Activated CD4-positive, alpha-beta T cell treated with anti-CD3 and anti-CD28 coated beads, Interleukin-2, amount 50 U/mL, for 4 hours (primary cell): ENCODE measurements around the gene GHSR.

Experiments
- DNase-seq, 2 experiments: peaks; one replicate each; pipeline ENCODE4 v3.0.0-alpha.2; 2020

The GHSR gene

DNA sequence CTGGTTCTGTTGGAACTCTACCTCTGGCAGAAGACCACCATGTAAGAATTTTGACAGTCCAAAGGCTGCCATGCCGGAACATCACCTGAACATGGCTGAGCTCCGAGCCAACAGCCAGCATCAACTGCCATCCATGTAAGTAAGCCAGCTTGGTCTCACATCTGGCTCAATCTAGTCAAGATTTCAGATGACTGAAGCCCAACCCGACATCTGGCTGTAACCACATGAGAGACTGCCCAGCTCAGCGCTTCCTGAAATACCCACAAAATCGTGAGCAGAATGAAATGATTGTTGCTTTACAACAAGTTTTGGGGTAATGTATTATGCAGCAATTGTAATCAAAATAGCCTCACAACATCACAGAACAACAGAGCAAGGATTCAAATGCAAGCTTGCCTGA, 32.9 kb downstream of the GHSR start:
- no peak for DNase-seq

DNA sequence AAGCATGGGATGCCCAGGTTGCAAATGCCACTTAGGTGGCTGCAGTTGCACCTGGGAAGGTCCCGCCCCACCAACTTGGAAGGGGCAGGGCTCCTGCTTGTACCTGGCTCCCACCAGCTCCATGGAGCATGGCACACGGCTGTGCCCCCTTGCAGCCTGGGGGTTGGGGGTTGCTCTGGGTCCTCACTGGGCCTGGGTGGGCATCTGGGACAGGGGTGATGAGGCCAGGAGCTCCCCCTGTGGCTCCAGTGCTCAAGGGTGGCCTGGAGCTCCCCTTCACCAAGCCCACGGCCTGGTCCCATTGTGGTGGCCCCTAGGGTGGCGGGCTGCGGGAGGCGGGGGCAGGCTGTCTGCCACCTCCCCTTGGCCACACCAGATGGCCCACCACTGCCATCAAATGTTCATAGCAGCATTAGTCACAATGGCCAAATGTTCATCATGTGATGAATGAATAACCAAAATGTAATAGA, 36.7 kb downstream of the GHSR start:
- no peak for DNase-seq

DNA sequence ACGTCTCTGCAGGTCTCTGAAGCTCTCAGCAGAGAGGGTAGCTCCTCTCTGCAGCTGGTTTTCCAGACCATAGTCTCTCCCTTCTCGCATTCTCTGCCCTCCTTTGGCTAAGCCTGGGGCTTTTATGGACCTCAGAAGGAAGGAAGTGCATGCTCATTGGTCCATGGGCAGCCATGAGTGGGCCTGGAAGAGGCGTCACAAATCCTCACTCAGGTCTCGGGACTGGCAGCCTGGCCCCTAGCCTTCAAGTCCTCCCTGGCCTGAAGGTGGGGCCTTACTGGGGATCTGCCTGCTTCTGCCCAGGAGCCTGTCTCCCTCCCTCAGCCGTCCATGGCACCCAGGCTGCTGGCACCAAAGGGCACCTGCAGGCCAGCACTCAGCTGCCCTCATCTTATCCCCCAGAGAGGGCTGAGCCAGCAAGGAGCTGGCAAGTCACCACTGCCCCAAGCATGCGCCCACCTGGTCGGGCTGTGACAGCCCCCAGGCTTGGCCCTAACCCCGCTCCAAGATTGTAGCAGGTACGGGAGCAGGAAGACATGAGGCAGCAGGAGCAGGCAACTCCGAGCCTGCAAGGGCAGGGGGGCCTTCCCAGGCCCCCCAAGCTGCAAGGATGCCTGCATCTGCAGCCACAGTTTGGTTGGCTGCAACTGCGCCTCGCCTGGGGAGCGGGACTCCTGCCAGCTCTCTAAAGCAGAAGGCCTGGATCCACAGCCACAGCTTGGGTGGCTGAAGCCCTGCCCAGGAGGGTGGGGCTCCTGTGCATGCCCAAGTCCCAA, 37.4 kb downstream of the GHSR start:
- no peak for DNase-seq

DNA sequence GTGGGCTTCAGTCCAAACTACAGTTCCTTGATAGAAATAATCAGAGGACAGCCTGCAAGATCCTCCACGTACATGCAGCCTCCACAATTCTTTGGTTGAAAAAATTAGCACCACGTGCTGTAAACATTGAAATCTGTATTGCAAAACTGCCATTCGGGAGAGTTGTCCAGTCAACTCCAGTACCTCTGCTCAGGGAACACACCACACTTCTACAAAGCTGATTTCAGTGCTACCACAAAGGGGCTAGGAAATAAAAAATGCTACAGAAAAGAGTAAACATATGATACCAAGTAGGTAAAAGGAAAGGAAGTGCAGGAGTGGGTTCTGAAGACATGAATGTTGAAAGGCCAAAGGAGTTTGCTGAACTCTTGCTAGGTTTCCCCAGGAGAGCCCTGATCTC, 40.4 kb downstream of the GHSR start:
- DNase-seq = no peak

DNA sequence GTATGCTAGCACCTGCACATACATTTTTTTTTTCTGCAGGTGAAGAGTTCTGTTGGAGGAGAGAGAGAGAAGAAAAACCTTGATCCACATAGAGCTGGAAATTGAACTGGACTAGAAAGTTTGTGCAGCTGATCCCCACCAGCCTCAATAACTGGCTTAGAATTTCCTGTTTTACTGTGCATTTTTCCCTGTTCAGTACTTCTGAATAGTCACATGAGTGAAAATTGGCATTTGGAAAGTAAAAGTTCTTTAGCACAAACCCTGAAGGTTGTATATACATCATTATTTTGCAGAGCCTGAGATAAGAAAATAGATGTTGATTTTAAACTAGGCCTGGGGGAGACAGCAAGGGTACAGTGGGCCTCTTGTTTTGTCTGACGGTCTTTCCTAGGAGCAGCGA, 42.3 kb downstream of the GHSR start:
- no peak for DNase-seq

DNA sequence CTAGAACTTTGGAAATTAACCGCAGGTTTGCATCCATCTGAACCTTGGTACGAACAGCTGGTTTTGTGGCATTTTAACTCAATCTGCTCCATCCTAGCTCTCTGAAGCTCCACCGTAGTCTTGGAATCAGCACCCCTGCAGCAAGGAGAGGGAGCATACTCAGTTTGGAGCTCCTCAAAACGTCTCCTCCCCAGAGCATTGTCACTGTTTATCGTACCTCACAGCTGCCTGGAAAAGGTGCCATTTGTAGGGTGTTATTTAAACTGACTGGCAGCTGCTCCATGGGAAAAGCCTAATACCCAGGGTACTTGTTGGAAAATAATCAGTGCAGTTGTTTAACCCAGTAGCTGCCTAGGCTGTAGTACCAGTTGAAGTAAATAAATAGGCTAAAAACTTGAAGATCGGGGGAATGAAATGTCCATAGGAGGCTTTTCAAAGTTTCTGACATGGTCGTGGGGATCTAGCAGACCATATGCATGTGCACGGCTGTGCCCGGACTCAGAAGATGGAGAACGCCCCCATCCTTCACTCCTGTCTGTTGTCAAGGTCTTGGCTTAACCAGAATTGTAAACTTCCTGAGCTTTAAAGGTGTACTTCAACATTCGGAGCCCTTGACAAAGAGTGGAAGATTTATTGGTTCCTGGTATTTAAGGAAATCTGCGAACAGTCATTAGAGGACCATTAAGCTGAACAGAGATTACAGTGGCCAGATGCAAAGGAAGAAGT, 43.9 kb downstream of the GHSR start:
- no peak for DNase-seq

DNA sequence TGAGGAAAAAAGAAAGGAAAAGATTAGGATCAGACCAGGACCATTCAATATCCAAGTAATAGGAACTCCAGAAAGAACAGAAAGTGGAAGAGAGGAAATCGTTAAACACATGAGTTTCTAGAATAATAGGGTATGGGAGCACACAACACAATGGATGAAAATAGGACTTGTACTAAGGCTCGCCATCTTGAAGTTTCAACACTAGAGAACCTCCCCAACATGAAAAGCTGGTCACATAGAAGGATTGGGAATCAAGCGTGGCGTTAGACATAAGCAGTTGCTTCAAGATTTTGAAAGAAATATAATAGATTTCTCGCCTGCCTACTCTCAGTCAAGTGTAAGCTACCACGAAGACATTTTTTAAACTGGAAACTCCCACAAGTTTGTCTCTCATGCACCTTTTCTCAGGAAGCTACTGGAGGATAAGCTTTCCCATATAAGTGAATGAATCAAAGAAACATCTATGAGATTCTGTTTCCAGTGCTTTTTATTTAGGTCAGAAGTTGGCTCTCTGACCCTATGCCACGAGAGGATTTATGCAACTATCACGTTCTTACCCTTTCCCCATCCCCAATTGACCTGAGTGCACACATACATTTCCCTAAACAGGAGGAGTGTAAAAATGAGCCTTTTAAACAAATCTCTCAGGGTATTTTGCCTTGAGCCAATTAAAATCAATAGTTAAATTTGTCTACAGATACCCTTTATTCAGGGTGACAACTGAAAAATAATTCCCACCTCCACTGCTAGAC, 45.2 kb downstream of the GHSR start:
- no peak for DNase-seq

DNA sequence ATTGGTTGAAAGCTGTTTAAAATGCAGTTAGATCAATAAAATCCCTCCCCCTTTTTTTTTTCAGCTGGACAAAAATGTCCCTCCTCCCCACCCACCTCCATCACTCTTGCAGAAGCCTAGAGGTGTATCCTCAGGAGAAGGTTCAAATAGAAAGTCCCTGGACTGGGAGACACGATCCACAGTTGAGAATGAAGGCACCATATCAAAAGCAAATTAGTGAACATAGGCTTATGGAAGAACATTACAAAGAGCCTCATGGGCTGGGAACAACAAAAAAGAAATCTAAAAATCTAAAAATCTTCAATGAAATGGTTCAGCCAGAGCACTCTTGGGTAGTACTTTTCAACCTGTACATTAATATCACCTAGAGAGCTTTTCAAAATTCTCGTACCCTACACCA, 46.2 kb downstream of the GHSR start:
- no peak for DNase-seq

GRCh38 chr3:172398484-172398883, 49.8 kb downstream of the GHSR start:
- DNase-seq = no peak

DNA sequence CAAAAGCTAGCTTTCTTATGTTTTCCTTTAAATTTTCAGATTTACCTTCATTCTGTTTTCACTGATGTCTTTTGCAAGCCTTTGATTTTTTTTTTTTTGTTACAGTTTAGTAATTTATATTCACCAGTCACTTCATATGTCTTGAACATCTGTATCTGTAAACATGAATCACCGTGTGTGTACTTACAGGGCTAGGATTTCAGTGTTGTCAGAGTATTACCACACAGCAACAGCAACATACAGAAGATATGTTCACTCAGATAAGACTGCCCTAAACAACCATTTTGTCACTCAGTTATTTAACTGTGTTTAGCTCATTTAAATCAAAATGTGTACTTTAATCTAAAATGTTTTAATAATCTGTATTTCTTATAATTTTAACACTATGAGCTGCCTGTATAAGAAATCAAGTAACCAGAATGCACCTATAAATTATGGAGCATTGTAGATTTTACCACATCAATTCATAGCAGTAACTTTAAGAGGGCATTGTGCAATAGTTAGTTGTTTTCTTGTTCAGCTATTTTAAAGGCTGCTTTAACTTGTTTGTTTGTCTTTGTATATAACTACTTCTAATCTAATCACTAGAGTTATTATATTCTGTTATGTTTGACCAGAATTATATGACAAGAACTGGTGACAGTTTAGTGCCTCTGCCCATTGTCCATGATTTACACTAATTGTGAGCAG, 50.4 kb downstream of the GHSR start:
- DNase-seq = no peak

DNA sequence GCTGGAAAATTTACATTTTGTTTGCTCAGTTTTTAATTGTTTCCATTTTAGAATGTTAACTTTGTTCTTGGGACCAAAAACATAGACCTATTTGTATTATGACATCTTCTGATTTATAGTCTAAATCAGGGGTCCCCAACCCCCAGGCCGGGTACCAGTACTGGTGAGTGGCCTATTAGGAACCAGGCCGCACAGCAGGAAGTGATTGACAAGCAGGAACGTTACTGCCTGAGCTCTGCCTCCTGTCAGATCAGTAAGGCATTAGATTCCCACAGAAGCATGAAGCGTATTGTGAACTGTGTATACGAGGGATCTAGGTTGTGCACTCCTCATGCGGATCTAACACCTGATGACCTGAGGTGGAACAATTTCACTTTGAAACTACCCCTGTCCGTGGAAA, 51.9 kb downstream of the GHSR start:
- no peak for DNase-seq

- no peak for DNase-seq
These were observed 53.6 kb downstream of the GHSR start for GRCh38 chr3:172394692-172395091.
